Nucleus accumbens (tissue), 56 donors: ENCODE data around the gene EXO5.
"Not testable (repeated sequence)": the region's sequence is repeated elsewhere in the genome, so short reads cannot be mapped to it uniquely, and the experiment has no call there.

Experiments used
- DNase-seq, 56 donors: peaks; one replicate each; lab custom pipeline; 2025; lab: John Stamatoyannopoulos, UW

EXO5 gene

GRCh38 chr1:40539338-40539737 is 30.8 kb downstream of the EXO5 start:
- DNase-seq: no peak

- no peak for DNase-seq
Measured at GRCh38 chr1:40546957-40547356, 38.4 kb downstream of the EXO5 start.

- DNase-seq: no peak
Measured at GRCh38 chr1:40553017-40553416, 44.5 kb downstream of the EXO5 start.

GRCh38 chr1:40554807-40555206 is 46.2 kb downstream of the EXO5 start:
- not testable (repeated sequence) for DNase-seq

GRCh38 chr1:40556121-40556520 is 47.6 kb downstream of the EXO5 start:
- DNase-seq: no peak

GRCh38 chr1:40558241-40558640 is 49.7 kb downstream of the EXO5 start:
- DNase-seq: not testable (repeated sequence)

- DNase-seq: no peak
Measured at GRCh38 chr1:40562185-40562584, 53.6 kb downstream of the EXO5 start.

- no peak for DNase-seq
Measured at GRCh38 chr1:40563266-40563665, 54.7 kb downstream of the EXO5 start.

- peak in 1 of 56 donors; percentile 1 for DNase-seq
Measured at GRCh38 chr1:40564506-40564905, 55.9 kb downstream of the EXO5 start.

- no peak for DNase-seq
Measured at GRCh38 chr1:40564913-40565312, 56.3 kb downstream of the EXO5 start.
